Tibial nerve (tissue), 4 donors: ENCODE data around the gene IZUMO1. TPM values are rescaled to one million over a fixed set of nuclear protein-coding genes. Genes with fewer than 3 reads are reported as not detected.
A peak's percentile ranks its signal among the peaks of the same experiment; 100 is the strongest.

Source experiments
- DNase-seq, 2 donors: peaks; one replicate each; pipeline ENCODE4 v3.0.0-alpha.2; 2019; ENCODE audit warnings: low spot score in 2 of 2
- H3K27ac ChIP-seq, 4 donors: fragments of 200-600 bp; sonication (generic) in 3 of 4; one replicate each; pipeline ENCODE4 v1.5.1; 2017 to 2019; ENCODE audit warnings: mild to moderate bottlenecking in 1 of 4
- H3K27me3 ChIP-seq, 2 donors: fragments of 200-600 bp; sonication (generic) in 1 of 2; one replicate each; pipeline versions ENCODE4 v1.5.1 to v1.6.0; 2017 to 2019
- H3K36me3 ChIP-seq, 3 donors: fragments of 200-600 bp; sonication (generic); one replicate each; pipeline ENCODE4 v1.5.1; 2018 to 2019
- H3K4me1 ChIP-seq, 4 donors: fragments of 200-600 bp; sonication (generic) in 3 of 4; one replicate each; pipeline ENCODE4 v1.5.1; 2017 to 2019
- H3K4me3 ChIP-seq, 4 donors: fragments of 200-600 bp; sonication (generic) in 3 of 4; one replicate each; pipeline ENCODE4 v1.5.1; 2017 to 2019; ENCODE audit warnings: mild to moderate bottlenecking in 1 of 4, moderate library complexity in 1 of 4
- H3K9me3 ChIP-seq, 4 donors: fragments of 200-600 bp; sonication (generic) in 3 of 4; one replicate each; pipeline ENCODE4 v1.5.1; 2017 to 2019
- EP300 ChIP-seq, 2 donors: sonication (generic); formaldehyde crosslinking; IDR thresholded peaks; one replicate each; pipeline ENCODE4 v1.6.1; 2017; ENCODE audit warnings: antibody characterized with exemption in 2 of 2, mild to moderate bottlenecking in 1 of 2
- POLR2A ChIP-seq, 2 donors: fragments of 450-650 bp; IDR thresholded peaks; one replicate each; pipeline ENCODE4 v1.6.1; 2017; ENCODE audit warnings: antibody characterized with exemption in 2 of 2, mild to moderate bottlenecking in 2 of 2, moderate library complexity in 2 of 2
- WGBS, 2 donors: methylation state at CpG; one replicate each; pipeline ENCODE4 v1.1.5; 2018; 5-methylcytosine and 5-hydroxymethylcytosine counted together
- total RNA-seq, 4 donors: library from RNA; depleted of rRNA; stranded (reverse); fragments of >200 nt; gene quantifications; one replicate each; pipeline ENCODE4 v1.1.0, GENCODE V29; 2016
- TF ChIP-seq, protein P1 (sequence below), 5 experiments: fragments of 200-600 bp in 3 of 5; fragments of 450-650 bp in 2 of 5; sonication (generic) in 3 of 5; IDR thresholded peaks; one replicate each; pipeline ENCODE4 v1.5.1; 2016 to 2019; ENCODE audit warnings: antibody characterized with exemption in 5 of 5, mild to moderate bottlenecking in 3 of 5, moderate library complexity in 2 of 5

Gene IZUMO1
- total RNA-seq, 4 donors from 2014 or later = 0.21 to 0.30 TPM; not detected in 2

DNA sequence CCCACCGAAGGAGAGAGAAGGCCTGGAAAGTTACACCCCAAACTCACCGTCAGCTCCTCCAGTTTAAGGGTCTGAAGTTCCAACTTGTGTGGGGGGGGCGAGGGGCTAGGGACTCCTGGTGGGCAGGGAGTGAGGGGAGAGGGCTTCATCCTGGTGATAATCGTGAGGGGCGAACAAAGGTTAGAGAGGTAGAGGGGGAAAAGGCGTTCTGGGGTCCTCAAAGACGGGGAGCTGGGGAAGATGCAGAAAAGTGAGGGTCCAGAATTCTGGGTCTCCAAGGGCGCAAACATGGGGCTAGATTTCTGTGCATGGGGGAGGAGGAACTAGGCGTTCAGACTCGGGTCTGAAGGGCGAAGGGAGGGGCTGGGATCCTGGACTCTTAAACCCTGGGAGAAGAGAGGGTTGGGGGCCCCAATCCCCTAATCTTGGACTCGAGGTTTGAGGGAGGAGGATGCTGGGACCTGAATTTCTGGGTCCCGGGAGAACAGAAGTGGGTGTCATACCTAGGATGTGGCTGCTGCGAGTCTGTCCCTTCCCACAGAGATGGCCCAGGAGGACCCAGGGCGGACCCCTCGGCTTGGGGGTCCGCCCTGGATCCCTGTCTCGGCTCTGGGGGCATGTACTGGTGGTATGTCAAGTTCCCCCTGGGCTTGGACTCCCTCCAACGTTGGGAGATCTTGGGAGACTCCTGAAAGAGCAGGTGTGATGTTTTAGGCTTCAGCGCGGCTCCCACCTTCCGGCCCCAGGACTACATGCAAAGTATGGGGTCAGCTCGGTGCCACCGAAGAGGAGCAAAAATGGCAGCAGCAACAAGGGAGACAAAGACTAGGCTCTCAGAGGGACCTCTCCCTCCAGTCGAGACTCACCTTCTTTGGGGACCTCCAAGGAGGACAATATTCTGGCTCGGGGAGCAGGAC lies 31.7 kb downstream of the IZUMO1 start:
- 45 to 46% methylated on average over 23 of the region's 26 CpGs for WGBS, 2 donors
- DNase-seq = no peak
- Histone ChIP-seq H3K36me3 (peaks cover 0 to 11% (median 0%) of the 10 kb centered on the region in 3 donors), H3K9me3 (peaks cover 0 to 10% (median 0%) of the 10 kb centered on the region in 4 donors), H3K27ac (peak overlapping the region; percentile 64 to 94 (median 86)), H3K4me1 (peaks cover 0 to 69% (median 44%) of the 10 kb centered on the region in 4 donors), H3K4me3 (peak overlapping the region; percentile 22 to 62 (median 49)), H3K27me3 (no peaks in the 10 kb centered on the region)
- no peak for TF ChIP-seq POLR2A (IDR thresholded peaks at IDR 0.05)
- TF ChIP-seq EP300 (IDR thresholded peaks at IDR 0.05) = no peak
- TF ChIP-seq, protein P1, sequence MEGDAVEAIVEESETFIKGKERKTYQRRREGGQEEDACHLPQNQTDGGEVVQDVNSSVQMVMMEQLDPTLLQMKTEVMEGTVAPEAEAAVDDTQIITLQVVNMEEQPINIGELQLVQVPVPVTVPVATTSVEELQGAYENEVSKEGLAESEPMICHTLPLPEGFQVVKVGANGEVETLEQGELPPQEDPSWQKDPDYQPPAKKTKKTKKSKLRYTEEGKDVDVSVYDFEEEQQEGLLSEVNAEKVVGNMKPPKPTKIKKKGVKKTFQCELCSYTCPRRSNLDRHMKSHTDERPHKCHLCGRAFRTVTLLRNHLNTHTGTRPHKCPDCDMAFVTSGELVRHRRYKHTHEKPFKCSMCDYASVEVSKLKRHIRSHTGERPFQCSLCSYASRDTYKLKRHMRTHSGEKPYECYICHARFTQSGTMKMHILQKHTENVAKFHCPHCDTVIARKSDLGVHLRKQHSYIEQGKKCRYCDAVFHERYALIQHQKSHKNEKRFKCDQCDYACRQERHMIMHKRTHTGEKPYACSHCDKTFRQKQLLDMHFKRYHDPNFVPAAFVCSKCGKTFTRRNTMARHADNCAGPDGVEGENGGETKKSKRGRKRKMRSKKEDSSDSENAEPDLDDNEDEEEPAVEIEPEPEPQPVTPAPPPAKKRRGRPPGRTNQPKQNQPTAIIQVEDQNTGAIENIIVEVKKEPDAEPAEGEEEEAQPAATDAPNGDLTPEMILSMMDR (IDR thresholded peaks at IDR 0.05) = no peak

DNA sequence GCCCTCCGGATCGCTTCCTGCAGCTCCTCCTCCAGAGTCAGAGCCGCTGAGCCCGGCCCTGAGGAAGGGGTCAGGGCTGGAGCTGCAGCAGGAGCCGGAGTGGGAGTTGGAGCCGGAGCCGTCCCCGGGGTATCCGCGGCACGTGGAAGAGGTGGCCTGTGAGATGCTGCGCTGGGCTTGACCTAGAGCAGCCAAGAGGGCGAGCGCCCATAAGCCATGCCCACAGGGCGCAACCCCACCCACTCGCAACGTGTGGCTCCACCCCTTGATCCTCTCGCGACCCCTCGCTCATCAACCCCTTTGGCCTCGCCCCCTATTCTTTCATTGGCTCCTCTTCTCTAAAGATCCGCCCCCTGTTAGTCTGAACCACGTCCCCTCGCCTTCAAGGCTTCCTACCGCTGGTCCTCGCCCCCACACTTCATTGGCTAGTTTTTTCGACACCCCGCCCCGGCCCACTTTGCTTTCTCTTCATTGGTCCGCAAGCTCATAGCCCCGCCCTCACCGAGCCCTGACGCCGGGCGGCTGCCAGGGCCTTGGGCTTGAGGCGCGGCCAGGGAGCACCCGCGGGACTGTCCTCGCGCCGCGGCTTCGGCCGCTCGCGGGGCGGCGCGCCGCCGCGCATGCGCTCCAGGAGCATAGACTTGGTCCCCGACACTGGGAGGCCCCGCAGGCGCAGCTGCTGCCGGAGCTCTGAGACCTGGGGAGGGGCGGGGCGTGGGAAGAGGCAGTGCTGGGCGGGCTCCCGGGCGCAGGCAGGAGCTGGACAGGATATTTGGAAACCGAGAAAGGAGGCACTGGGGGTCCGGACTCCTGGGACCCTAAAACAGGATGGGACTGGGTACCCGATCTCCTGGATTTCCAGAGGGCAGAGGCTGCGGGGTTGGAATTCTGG lies 32.6 kb downstream of the IZUMO1 start:
- peaks cover 0 to 59% (median 36%) of the 10 kb centered on the region in 4 donors for H3K4me1 ChIP-seq
- no peaks in the 10 kb centered on the region for H3K27me3 ChIP-seq
- H3K36me3 ChIP-seq = peaks cover 0 to 11% (median 0%) of the 10 kb centered on the region in 3 donors
- WGBS, 2 donors = 0 to 2% methylated on average over 43 to 63 of the region's 67 CpGs
- H3K27ac ChIP-seq = peak overlapping the region; percentile 64 to 94 (median 86)
- peak; percentile 97 to 99 for DNase-seq
- TF ChIP-seq, protein P1 (IDR thresholded peaks at IDR 0.05) = peak in 2 of 5 experiments; percentile 13 to 41
- TF ChIP-seq POLR2A (IDR thresholded peaks at IDR 0.05) (peak; percentile 15 to 68), EP300 (IDR thresholded peaks at IDR 0.05) (peak; percentile 23 to 39)
- peak overlapping the region; percentile 54 to 62 (median 59) for H3K4me3 ChIP-seq
- peaks cover 0 to 10% (median 0%) of the 10 kb centered on the region in 4 donors for H3K9me3 ChIP-seq

DNA sequence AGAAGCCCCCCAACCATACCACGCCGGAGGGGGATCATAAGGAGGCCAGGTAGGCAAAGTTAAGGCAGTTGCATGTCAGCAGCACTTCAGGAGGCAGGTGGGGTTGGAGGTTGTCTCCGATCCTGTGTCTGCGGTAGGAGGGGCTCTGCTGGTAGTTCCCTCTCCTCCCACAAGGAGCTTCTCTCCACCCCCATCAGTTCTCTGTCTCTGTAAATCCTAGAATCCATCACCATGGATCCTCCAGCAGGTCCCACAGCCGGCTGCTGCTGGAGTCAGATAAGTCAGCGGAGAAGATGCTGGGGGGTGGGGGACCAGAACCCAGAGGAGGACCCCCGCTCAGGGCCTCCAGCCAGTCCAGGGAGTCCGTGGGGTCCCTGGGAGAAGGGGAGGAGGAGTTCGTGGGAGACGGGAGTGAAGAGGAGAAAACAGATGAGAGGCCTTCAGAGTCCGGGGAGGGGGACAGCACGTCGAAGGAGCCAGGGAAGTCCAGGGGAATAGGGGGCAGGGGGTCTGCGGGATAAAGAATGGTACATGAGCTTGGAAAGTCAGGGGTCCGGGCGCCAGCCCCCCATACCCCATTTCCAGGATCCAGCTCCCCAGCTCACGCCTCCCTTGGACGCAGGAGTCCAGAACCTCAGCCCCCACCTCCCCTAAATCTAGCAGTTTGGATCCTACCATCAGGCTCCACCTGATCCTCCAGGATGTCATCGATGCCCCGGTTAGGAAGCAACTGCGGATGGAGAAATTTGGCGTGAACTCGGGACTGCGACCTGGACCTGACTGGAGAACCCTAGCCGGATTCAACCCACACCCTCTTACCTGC lies 33.5 kb downstream of the IZUMO1 start:
- peaks cover 0 to 10% (median 0%) of the 10 kb centered on the region in 4 donors for H3K9me3 ChIP-seq
- no peaks in the 10 kb centered on the region for H3K27me3 ChIP-seq
- WGBS, 2 donors = 21 to 22% methylated on average over 23 to 25 of the region's 25 CpGs
- peak overlapping the region; percentile 30 to 60 (median 56) for H3K4me3 ChIP-seq
- peaks cover 0 to 11% (median 0%) of the 10 kb centered on the region in 3 donors for H3K36me3 ChIP-seq
- H3K27ac ChIP-seq = peak overlapping the region; percentile 21 to 92 (median 70)
- TF ChIP-seq POLR2A (IDR thresholded peaks at IDR 0.05) = no peak
- TF ChIP-seq, protein P1 (IDR thresholded peaks at IDR 0.05) = peak in 1 of 5 experiments; percentile 17
- no peak for TF ChIP-seq EP300 (IDR thresholded peaks at IDR 0.05)
- no peak for DNase-seq
- peaks cover 0 to 51% (median 32%) of the 10 kb centered on the region in 4 donors for H3K4me1 ChIP-seq

- WGBS, 2 donors = 90 to 92% methylated on average over 4 of the region's 4 CpGs
- no peak for DNase-seq
- Histone ChIP-seq H3K4me1 (peaks cover 0 to 30% (median 20%) of the 10 kb centered on the region in 4 donors), H3K9me3 (peaks cover 0 to 10% (median 0%) of the 10 kb centered on the region in 4 donors), H3K27me3 (no peaks in the 10 kb centered on the region), H3K27ac (no peak overlapping the region), H3K36me3 (peaks cover 0 to 23% (median 0%) of the 10 kb centered on the region in 3 donors), H3K4me3 (no peak overlapping the region)
- TF ChIP-seq, protein P1 (IDR thresholded peaks at IDR 0.05) = no peak
- TF ChIP-seq POLR2A (IDR thresholded peaks at IDR 0.05) (no peak), EP300 (IDR thresholded peaks at IDR 0.05) (no peak)
Observed at GRCh38 chr19:48711106-48711662, 35.5 kb downstream of the IZUMO1 start.
